Stimulated activated effector memory CD8-positive, alpha-beta T cell treated with anti-CD3 and anti-CD28 coated beads, Interleukin-12 subunit alpha, Interleukin-12 subunit beta, amount 100 ng/mL, for 72 hours (primary cell): ENCODE data around the gene GABBR2.

ENCODE experiments used
- ATAC-seq: fragments of 150-1000 bp; cut with Tn5 transposase; 2 replicates; pipeline ENCODE4 v1.10.0; 2021
- DNase-seq, 2 donors: peaks; one replicate each; pipeline ENCODE4 v3.0.0; 2021 to 2022; ENCODE audit warnings: low spot score in 2 of 2
- H3K27ac Mint-ChIP-seq: one replicate; pipeline ENCODE4 v1.8.0; 2022; ENCODE audit warnings: mild to moderate bottlenecking, mixed read lengths
- H3K36me3 Mint-ChIP-seq: one replicate; pipeline ENCODE4 v1.8.0; 2022; ENCODE audit warnings: mild to moderate bottlenecking, mixed read lengths
- H3K4me1 Mint-ChIP-seq: one replicate; pipeline ENCODE4 v1.8.0; 2022; ENCODE audit warnings: mixed read lengths
- H3K4me3 Mint-ChIP-seq: one replicate; pipeline ENCODE4 v1.8.0; 2022; ENCODE audit warnings: mild to moderate bottlenecking, mixed read lengths
- H3K9me3 Mint-ChIP-seq: one replicate; pipeline ENCODE4 v1.8.0; 2022; ENCODE audit warnings: mixed read lengths

The GABBR2 gene

DNA sequence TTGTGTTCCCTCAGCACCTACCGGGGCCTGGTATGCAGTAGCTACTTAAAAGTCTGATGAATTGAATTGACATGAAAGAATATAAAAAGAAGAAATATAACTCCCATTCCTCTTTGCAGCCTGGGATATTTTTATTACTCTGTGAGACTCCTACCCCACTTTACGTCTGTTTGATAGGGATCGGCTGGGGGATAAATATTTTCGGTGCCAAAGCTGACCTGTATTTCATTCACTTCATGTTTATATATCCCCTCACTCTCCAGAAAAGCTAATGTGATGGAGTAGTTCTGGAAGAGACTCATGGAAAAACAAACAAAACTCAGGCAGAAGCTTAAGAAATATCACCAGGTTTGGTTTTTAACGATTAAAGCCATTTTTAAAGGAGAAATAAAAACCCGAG lies 345.1 kb downstream of the GABBR2 start:
- Mint-ChIP-seq H3K4me3 (no peak overlapping the region), H3K4me1 (no peaks in the 10 kb centered on the region), H3K9me3 (peaks cover 14% of the 10 kb centered on the region), H3K27ac (no peak overlapping the region), H3K36me3 (no peaks in the 10 kb centered on the region)
- no peak for ATAC-seq
- DNase-seq: no peak

DNA sequence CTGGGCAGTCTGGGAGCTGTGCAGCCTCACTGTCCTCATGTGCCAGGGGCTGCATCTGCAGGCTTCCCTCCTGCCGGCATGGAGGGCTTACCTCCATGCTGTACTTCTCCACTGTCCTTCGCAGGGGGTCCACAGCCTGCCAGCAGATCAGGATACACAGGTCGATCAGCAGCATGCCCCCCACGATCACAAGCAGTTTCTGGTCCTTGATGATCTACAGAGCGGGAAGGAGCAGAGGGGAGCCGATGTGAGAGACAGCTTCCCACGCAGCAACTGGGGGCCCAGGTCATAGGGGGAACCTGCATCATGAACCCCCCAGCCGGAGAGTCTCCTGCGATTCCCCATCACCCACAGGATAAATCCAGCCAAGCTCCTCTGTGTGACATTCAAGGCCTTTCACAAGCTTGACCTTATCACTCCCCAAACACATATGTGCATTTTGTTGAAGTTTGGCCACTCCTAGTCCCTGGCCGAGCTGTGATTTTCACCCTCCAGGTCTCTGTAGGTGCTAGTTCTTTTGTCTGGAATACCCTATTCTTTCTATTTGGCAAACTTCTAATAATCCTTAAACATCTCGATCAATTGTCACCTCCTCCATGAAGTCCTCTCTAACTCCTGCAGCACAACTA lies 346.0 kb downstream of the GABBR2 start:
- H3K9me3 Mint-ChIP-seq: peaks cover 14% of the 10 kb centered on the region
- no peaks in the 10 kb centered on the region for H3K4me1 Mint-ChIP-seq
- peak in 1 of 2 donors; percentile 13 for DNase-seq

DNA sequence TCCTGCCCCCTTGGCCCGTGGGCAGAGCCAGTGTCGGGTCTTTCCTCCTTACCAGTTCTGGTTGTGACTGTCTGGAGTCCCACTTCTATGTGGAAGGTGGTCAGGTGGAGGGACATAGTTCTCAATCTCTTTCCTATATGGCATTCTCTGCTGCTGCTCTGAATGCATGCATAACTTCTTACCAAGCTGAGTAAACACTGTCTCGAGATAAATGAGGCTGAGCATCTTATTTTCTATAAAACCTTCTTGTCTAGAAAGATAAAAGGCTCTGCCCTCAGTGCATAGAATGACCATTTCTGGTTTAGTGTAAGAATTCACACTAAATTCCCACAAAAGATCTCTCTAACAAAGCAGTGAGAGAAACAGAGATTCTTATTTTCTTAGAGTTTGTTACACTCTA lies 347.1 kb downstream of the GABBR2 start:
- ATAC-seq (no peak), DNase-seq (no peak)
- no peak overlapping the region for H3K4me3 Mint-ChIP-seq
- H3K4me1 Mint-ChIP-seq: no peaks in the 10 kb centered on the region
- peaks cover 11% of the 10 kb centered on the region for H3K9me3 Mint-ChIP-seq
- no peaks in the 10 kb centered on the region for H3K36me3 Mint-ChIP-seq
- no peak overlapping the region for H3K27ac Mint-ChIP-seq

More for the DNA sequence above, 346.0 kb downstream of the GABBR2 start:
- Mint-ChIP-seq H3K4me3 (no peak overlapping the region), H3K27ac (no peak overlapping the region), H3K36me3 (no peaks in the 10 kb centered on the region)
- no peak for ATAC-seq

DNA sequence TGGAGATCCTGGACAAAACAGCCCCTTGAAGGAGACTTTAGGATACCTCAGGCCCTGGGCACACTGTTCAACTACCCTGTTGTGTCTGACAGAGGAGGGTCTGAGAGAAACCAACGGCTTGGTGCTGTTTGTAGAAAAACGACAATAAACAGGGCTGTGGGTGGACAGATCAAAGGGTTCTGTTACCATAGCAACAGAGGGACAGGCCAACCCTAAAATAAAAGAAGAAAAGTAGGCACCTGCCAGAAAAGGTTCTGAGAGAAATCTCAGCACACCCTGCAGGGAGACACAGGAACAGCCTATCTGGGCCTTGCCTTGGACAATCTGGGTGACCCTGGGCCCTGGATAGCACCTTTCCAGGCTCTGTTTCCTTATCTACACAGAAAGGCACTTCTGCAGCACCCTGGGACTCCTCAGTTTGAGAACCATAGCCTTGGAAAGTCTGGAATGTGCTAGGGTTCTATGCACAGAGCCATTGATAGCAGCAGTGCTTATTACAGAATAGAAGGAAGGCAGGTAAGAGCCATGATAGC lies 348.5 kb downstream of the GABBR2 start:
- Mint-ChIP-seq H3K27ac (no peak overlapping the region), H3K4me3 (no peak overlapping the region), H3K36me3 (no peaks in the 10 kb centered on the region), H3K9me3 (peaks cover 4% of the 10 kb centered on the region), H3K4me1 (no peaks in the 10 kb centered on the region)
- no peak for DNase-seq
- ATAC-seq: peak; percentile 35

DNA sequence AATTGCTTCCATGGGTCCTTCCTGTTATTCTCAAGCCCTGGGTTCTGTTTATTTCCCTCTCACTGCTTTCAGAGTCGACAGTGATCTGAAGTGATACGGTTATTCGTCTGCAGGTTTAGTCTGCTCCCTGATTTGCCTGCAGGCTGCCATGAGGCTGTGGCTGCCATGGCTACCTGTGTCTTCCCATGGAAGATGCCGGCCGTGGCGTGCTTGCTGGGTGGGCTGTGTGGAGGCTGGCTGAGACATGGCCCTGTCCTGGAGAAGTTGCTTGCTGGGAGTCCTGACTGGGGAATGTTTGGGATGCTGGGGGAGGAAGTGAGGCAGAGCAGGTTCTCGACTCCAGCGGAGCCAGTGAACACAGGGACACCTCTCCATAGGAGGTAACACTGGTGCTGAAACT lies 349.2 kb downstream of the GABBR2 start:
- no peak for ATAC-seq
- H3K27ac Mint-ChIP-seq: no peak overlapping the region
- no peaks in the 10 kb centered on the region for H3K36me3 Mint-ChIP-seq
- no peak overlapping the region for H3K4me3 Mint-ChIP-seq
- no peak for DNase-seq
- H3K4me1 Mint-ChIP-seq: no peaks in the 10 kb centered on the region
- no peaks in the 10 kb centered on the region for H3K9me3 Mint-ChIP-seq

DNA sequence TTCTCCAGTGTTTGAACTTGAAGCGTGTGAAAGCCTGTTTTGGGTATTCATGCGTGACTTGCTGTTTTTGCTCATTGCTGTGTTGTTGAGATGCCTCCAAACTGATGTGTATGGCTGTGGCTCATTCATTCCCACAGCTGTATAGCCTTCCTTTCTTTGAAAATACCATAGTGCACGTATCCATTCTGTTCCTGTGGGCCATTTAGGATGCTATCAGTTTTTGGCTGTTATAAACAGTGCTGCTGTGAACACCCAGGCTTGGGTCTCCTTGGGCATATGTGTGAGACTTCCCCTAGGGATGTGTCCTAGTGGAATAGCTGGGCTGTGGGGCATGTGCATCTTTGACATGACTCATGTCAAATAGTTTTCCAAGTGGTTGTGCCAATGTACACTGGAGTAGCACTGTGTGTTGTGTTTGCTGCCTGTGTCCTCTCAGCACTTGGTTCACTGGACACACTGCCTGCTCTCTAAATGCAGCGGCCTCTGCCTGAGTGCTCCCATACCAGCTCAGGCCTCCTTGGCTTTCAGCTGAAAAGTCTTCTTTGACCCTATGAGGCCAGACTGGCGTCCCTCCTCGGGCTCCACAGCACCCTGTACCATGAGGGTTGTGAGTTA lies 350.7 kb downstream of the GABBR2 start:
- Mint-ChIP-seq H3K36me3 (no peaks in the 10 kb centered on the region), H3K27ac (no peak overlapping the region), H3K4me3 (no peak overlapping the region), H3K9me3 (no peaks in the 10 kb centered on the region), H3K4me1 (no peaks in the 10 kb centered on the region)
- DNase-seq (no peak), ATAC-seq (no peak)

DNA sequence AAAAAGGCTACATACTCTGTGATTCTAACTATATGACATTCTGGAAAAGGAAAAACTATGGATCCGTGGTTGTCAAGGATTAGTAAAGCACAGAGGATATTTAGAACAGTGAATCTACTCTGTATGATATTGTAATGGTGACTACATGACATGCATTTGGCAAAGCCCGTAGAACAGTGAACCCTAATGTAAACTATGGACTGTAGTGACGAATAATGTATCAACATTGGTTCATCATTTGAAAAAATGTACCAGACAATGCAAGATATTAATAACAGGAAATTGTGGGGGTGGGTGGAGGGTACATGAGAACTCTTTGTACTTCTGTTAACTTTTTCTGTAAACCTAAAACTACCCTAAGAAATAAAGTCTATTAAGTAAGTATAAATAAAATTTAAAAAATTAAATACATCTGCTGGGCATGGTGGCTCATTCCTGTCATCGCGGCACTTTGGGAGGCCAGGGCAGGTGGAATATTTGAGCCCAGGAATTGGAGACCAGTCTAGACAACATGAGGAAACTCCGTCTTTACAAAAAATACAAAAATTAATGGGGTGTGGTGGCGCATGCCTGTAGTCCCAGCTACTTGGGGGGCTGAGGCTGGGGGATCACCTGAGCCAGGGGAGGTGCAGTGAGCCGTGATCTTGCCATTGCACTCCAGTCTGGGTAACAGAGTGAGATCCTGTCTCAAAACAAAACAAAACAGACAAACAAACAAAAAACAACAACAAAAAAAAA lies 351.6 kb downstream of the GABBR2 start:
- Mint-ChIP-seq H3K36me3 (no peaks in the 10 kb centered on the region), H3K9me3 (no peaks in the 10 kb centered on the region), H3K4me3 (no peak overlapping the region), H3K27ac (no peak overlapping the region), H3K4me1 (no peaks in the 10 kb centered on the region)
- ATAC-seq (no peak), DNase-seq (no peak)

DNA sequence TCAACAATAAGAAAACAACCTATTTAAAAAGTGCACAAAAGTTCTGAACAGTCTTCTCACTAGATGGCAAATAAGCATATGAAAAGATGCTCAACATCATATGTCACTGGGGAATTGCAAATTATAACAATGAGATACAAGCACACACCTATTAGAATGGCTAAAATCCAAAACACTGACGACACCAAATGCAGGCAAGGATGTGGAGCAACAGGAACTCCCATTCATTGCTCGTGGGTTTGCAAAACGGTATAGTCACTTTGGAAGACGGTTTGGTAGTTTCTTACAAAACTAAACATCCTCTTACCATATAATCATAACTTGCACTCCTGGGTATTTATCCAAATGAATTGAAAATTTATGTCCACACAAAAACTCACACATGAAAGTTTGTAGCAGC lies 352.4 kb downstream of the GABBR2 start:
- H3K9me3 Mint-ChIP-seq: peaks cover 2% of the 10 kb centered on the region
- ATAC-seq: no peak
- DNase-seq: no peak
- no peaks in the 10 kb centered on the region for H3K4me1 Mint-ChIP-seq
- H3K4me3 Mint-ChIP-seq: no peak overlapping the region
- no peaks in the 10 kb centered on the region for H3K36me3 Mint-ChIP-seq
- H3K27ac Mint-ChIP-seq: no peak overlapping the region

DNA sequence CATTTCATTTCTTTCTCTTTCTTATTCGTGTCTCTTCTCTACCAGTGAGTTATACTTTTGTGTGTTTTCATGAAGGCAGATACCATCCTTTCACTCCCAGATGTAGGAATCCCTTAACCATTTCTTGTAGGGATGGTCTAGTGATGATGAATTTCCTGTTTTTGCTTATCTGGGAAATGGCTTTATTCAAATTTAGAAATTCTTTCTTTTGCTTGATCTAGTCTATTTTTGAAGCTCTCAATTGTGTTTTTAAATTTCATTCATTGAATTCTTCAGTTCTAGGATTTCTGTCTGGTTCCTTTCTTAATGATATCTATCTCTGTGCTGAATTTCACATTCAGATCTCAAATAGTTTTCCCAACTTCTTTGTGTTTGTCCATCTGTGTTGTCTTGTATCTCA lies 357.4 kb downstream of the GABBR2 start:
- H3K4me1 Mint-ChIP-seq: no peaks in the 10 kb centered on the region
- H3K9me3 Mint-ChIP-seq: peaks cover 5% of the 10 kb centered on the region
- no peak overlapping the region for H3K4me3 Mint-ChIP-seq
- ATAC-seq (no peak), DNase-seq (no peak)
- H3K27ac Mint-ChIP-seq: no peak overlapping the region
- no peaks in the 10 kb centered on the region for H3K36me3 Mint-ChIP-seq

DNA sequence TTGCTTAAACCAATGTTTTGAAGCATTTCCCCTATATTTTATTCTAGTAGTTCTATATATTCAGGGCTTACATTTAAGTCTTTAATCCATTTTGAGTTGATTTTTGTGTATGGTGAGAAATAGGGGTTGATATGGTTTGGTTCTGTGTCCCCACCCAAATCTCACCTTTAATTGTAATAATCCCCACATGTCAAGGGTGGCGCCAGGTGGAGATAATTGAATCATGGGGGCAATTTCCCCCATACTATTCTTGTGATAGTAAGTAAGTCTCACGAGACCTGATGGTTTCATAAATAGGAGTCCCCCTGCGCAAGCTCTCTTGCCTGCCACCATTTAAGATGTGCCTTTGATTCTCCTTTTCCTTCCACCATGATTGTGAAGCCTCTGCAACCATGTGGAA lies 361.1 kb downstream of the GABBR2 start:
- no peak overlapping the region for H3K4me3 Mint-ChIP-seq
- ATAC-seq: no peak
- DNase-seq: no peak
- no peak overlapping the region for H3K27ac Mint-ChIP-seq
- peaks cover 5% of the 10 kb centered on the region for H3K9me3 Mint-ChIP-seq
- no peaks in the 10 kb centered on the region for H3K4me1 Mint-ChIP-seq
- no peaks in the 10 kb centered on the region for H3K36me3 Mint-ChIP-seq

DNA sequence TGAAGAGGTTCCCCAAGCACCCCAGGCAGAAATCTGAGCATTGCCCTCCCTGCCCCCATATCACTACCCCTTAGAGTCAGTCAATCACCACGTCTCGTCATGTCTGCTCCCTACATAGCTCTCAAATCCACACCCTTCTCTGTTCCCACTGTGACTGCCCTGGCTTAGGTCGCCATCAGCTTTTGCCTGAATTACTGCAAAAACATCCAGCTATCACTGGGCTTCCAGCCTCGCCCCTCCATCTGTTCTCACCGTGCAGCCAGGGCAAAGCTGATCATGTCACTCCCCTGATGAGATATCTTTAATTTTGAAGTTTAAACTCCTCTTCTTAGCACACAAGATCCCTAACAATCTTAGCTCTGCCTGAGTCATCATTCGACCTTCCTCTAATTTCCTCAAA lies 363.7 kb downstream of the GABBR2 start:
- no peaks in the 10 kb centered on the region for H3K9me3 Mint-ChIP-seq
- no peak for ATAC-seq
- no peak overlapping the region for H3K4me3 Mint-ChIP-seq
- DNase-seq: no peak
- no peaks in the 10 kb centered on the region for H3K4me1 Mint-ChIP-seq
- H3K36me3 Mint-ChIP-seq: no peaks in the 10 kb centered on the region
- no peak overlapping the region for H3K27ac Mint-ChIP-seq

DNA sequence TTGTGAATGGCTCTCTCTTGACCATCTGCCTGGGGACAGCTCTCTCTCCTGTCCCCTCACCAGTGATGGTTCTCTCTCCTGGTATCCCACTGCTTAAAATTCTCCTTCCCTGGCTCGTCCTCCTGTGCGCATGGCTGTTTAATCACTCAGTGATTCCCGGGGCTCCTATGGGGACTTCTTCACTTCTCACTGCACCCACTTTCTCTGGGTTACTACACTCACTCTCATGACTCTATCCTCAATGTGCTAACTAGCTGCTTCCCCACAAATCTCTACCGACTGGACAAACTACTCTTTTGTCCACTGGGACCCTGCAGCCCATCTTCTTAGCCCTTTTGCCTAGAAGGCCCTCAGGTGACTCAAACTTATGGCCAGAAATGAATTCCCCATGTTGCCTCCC lies 364.2 kb downstream of the GABBR2 start:
- Mint-ChIP-seq H3K4me3 (no peak overlapping the region), H3K36me3 (no peaks in the 10 kb centered on the region), H3K4me1 (no peaks in the 10 kb centered on the region), H3K9me3 (no peaks in the 10 kb centered on the region), H3K27ac (no peak overlapping the region)
- DNase-seq (no peak), ATAC-seq (no peak)

DNA sequence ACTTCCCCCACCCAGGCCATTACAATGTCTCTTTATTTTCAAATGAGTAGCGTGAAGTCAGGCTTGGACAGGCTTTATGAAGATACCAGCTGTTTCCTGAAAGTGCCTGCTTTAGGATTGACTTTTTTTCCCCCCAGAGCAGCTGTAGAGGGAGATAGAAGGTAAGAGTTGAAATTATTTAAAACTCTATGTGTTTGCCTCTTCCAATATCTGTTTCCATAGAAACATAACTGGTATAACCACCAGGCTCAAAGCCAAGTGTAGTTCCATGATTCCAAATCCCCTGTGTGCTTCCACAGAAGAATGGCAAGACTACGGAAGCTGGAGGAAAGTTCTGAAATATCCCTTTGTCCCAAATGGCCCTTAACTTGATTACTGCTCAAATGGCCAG lies 365.9 kb downstream of the GABBR2 start:
- no peak overlapping the region for H3K27ac Mint-ChIP-seq
- H3K9me3 Mint-ChIP-seq: no peaks in the 10 kb centered on the region
- no peaks in the 10 kb centered on the region for H3K36me3 Mint-ChIP-seq
- H3K4me3 Mint-ChIP-seq: no peak overlapping the region
- DNase-seq (no peak), ATAC-seq (no peak)
- no peaks in the 10 kb centered on the region for H3K4me1 Mint-ChIP-seq

DNA sequence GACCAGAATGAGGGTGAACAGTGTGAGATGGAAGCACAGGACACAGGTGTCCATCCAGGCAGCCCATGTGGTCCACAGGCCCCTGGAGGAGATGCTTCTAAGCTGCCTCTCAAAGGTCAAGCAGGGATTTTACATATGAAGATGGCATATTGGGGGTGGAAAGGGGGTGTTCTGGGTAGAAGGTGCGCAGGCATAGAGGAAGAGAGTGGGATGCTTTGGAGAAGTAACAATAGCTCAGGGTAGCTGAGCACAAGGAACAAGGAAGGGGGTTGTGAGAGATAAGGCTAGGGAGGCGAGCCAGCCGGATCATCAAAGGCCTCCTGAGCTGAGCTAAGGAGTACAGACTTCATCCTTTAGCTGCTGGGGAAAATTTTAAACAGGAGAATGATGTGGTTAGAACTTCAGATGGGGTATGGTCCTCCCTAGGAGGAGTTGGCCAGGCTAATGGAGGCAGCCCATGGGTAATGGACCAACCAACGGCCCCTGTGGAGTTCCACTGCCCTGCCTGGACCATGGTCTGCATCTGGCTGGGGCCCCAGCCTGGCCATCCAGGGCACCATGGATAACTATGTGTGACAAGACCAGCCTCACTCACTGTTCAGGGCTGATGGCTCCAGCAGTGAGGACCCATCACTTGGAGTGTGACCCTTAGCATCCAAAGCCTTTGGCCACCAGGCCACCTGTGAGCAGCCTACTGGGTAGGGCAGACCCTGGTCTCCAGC lies 366.5 kb downstream of the GABBR2 start:
- ATAC-seq: peak; percentile 47

More for the DNA sequence above, 366.5 kb downstream of the GABBR2 start:
- Mint-ChIP-seq H3K9me3 (no peaks in the 10 kb centered on the region), H3K4me3 (no peak overlapping the region), H3K36me3 (no peaks in the 10 kb centered on the region), H3K4me1 (no peaks in the 10 kb centered on the region), H3K27ac (no peak overlapping the region)
- no peak for DNase-seq
